Heart right ventricle (tissue), 16 donors: ENCODE measurements around the gene IFT43. TPM values are rescaled to one million over a fixed set of nuclear protein-coding genes. Genes with fewer than 3 reads are reported as not detected.
A peak's percentile ranks its signal among the peaks of the same experiment; 100 is the strongest.

Source experiments
- ATAC-seq, 8 donors: fragments of 200-7000 bp; cut with Tn5 transposase; one replicate each; pipeline ENCODE4 v1.9.1; 2020; ENCODE audit warnings: mild to moderate bottlenecking in 8 of 8, moderate library complexity in 8 of 8, moderate number of reproducible peaks in 1 of 8
- DNase-seq, 2 donors: peaks; one replicate each; pipeline ENCODE4 v3.0.0-alpha.2; 2020
- H3K27ac ChIP-seq, 10 donors: fragments of 200-600 bp; sonication (generic) in 2 of 10; one replicate each; pipeline versions ENCODE4 v1.5.0 to v1.8.0; 2020 to 2022; ENCODE audit warnings: mild to moderate bottlenecking in 3 of 10
- H3K27me3 ChIP-seq, 7 donors: fragments of 200-600 bp; one replicate each; pipeline ENCODE4 v1.8.0; 2021 to 2022; ENCODE audit warnings: mild to moderate bottlenecking in 2 of 7
- H3K36me3 ChIP-seq, 9 donors: fragments of 200-600 bp; sonication (generic) in 1 of 9; one replicate each; pipeline versions ENCODE4 v1.5.0 to v1.8.0; 2020 to 2022; ENCODE audit warnings: mild to moderate bottlenecking in 2 of 9
- H3K4me1 ChIP-seq, 9 donors: fragments of 200-600 bp; sonication (generic) in 1 of 9; one replicate each; pipeline versions ENCODE4 v1.5.0 to v1.8.0; 2020 to 2022; ENCODE audit warnings: mild to moderate bottlenecking in 4 of 9
- H3K4me3 ChIP-seq, 10 donors: fragments of 200-600 bp; sonication (generic) in 2 of 10; one replicate each; pipeline versions ENCODE4 v1.5.0 to v1.8.0; 2020 to 2022; ENCODE audit warnings: mild to moderate bottlenecking in 7 of 10, moderate library complexity in 2 of 10
- H3K9me3 ChIP-seq, 11 donors: fragments of 200-600 bp in 10 of 11; sonication (generic) in 2 of 11; one replicate each; pipeline versions ENCODE4 v1.5.0 to v1.8.0; 2013 to 2022; ENCODE audit warnings: mild to moderate bottlenecking in 2 of 11, control low read depth in 1 of 11, moderate library complexity in 1 of 11
- WGBS, 2 donors: extraction: QIAGEN DNeasy Blood & Tissue Kit; methylation state at CpG; one replicate each; pipeline ENCODE4 v1.1.7; 2013; ENCODE audit warnings: inconsistent platforms in 1 of 2; 5-methylcytosine and 5-hydroxymethylcytosine counted together
- intact Hi-C, 10 donors: fragments of 100-400 bp; cut with DNase I; formaldehyde crosslinking; loops; one replicate each; pipeline versions ENCODE4 v1.11.1 to v1.14.2; 2022
- polyA plus RNA-seq, 2 donors: library from polyadenylated mRNA; stranded (reverse); fragments of 200-250 nt; gene quantifications; one replicate each; pipeline ENCODE4 v1.2.3, GENCODE V29; 2013
- total RNA-seq, 10 donors: library from RNA; stranded (reverse); fragmentation: NEBNext Ultra II Directional in 3 of 10; extraction: Animal tissue kit (Norgen Biotek cat#: 25700) in 3 of 10; gene quantifications; one replicate each; pipeline versions ENCODE4 v1.2.1 to v1.2.4, GENCODE V29; 2021 to 2023
- TF ChIP-seq, protein P1 (sequence below), 9 donors: fragments of 200-600 bp; sonication (generic) in 2 of 9; IDR thresholded peaks; one replicate each; pipeline versions ENCODE4 v1.5.0 to v1.8.0; 2021 to 2022; ENCODE audit warnings: antibody characterized with exemption in 9 of 9, mild to moderate bottlenecking in 5 of 9, moderate library complexity in 1 of 9
- donor health status: Arrhythmogenic right ventricular cardiomyopathy.
- donor health status: ischemic (EF 13 %, LVEDD 7.1; RV severe dilation, severe dysfunction).
- donor health status: healthy with polysubstance abuse.
- donor health status: DM: no; HTN: yes; CAD: no.
- donor health status: DM: no; HTN: no; CAD: no.
- donor health status: ischemic (EF 25% LVEDD 6.9; RV normal size, moderate dysfunction).
- donor health status: ischemic (EF 25% LVEDD 5.7; RV mildly dilated, moderate dysfunction).
- donor health status: healthy.
- donor health status: DM: yes; HTN: yes; CAD: no.
- donor health status: Ischemic cardiomyopathy.
- donor health status: ischemic (EF 35%, LVEDD 5.7; RV mildly dilated, moderate dysfunction).
- donor health status: nonischemic (EF 11% LVEDD 7.7; RV severe dilation, severe dysfunction).
- donor health status: DM: yes; HTN: yes; CAD: no.
- donor health status: PGD.
- donor health status: ischemic (EF 29% LVEDD 5.4; RV normal size, mild dysfunction).
- donor health status: nonischemic (EF 23%, LVEDD 6.1; RV moderate dilation, normal function).

IFT43 gene
- total and polyA plus RNA-seq, 12 donors = 19.7 to 57.1 (median 31.8) TPM

- Histone ChIP-seq H3K9me3 (peaks cover 0 to 26% (median 14%) of the 10 kb centered on the region in 11 donors), H3K36me3 (peaks cover 0 to 74% (median 11%) of the 10 kb centered on the region in 9 donors), H3K4me1 (peaks cover 0 to 25% (median 17%) of the 10 kb centered on the region in 9 donors), H3K27ac (no peak overlapping the region), H3K27me3 (no peaks in the 10 kb centered on the region), H3K4me3 (no peak overlapping the region)
- ATAC-seq (no peak), DNase-seq (no peak)
- TF ChIP-seq, protein P1, sequence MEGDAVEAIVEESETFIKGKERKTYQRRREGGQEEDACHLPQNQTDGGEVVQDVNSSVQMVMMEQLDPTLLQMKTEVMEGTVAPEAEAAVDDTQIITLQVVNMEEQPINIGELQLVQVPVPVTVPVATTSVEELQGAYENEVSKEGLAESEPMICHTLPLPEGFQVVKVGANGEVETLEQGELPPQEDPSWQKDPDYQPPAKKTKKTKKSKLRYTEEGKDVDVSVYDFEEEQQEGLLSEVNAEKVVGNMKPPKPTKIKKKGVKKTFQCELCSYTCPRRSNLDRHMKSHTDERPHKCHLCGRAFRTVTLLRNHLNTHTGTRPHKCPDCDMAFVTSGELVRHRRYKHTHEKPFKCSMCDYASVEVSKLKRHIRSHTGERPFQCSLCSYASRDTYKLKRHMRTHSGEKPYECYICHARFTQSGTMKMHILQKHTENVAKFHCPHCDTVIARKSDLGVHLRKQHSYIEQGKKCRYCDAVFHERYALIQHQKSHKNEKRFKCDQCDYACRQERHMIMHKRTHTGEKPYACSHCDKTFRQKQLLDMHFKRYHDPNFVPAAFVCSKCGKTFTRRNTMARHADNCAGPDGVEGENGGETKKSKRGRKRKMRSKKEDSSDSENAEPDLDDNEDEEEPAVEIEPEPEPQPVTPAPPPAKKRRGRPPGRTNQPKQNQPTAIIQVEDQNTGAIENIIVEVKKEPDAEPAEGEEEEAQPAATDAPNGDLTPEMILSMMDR (IDR thresholded peaks at IDR 0.05) = no peak
- intact Hi-C loops = no loop called here
- WGBS, 2 donors = 41 to 81% methylated on average over 1 of the region's 1 CpG
Observed at GRCh38 chr14:76015668-76016067, 30.1 kb downstream of the IFT43 start.

DNA sequence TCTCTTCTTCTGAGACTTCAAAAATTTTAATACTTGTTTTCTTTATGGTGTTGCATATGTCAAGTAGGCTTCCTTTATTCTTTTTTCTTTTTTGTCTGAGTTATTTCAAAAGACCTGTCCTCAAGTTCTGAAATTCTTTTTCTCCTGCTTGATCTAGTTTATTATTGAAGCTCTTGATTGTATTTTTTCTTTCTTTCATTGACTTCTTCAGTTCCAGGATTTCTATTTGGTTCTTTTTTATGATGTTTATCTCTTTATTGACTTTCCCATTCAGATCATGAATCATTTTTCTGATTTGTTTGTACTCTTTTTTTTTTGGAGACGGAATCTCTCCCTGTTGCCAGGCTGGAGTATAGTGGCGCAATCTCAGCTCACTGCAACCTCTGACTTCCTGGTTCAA, 34.1 kb downstream of the IFT43 start:
- H3K4me3 ChIP-seq = no peak overlapping the region
- 95 to 100% methylated on average over 2 of the region's 2 CpGs for WGBS, 2 donors
- H3K27ac ChIP-seq = no peak overlapping the region
- intact Hi-C loops = no loop called here
- H3K9me3 ChIP-seq = peaks cover 0 to 26% (median 14%) of the 10 kb centered on the region in 11 donors
- H3K36me3 ChIP-seq = peaks cover 0 to 64% (median 7%) of the 10 kb centered on the region in 9 donors
- H3K27me3 ChIP-seq = no peaks in the 10 kb centered on the region
- ATAC-seq = no peak
- H3K4me1 ChIP-seq = peaks cover 0 to 13% (median 2%) of the 10 kb centered on the region in 9 donors
- DNase-seq = no peak
- TF ChIP-seq, protein P1 (IDR thresholded peaks at IDR 0.05) = no peak

- 94 to 100% methylated on average over 2 of the region's 2 CpGs for WGBS, 2 donors
- no peaks in the 10 kb centered on the region for H3K27me3 ChIP-seq
- TF ChIP-seq, protein P1 (IDR thresholded peaks at IDR 0.05) = no peak
- ATAC-seq (peak in 1 of 8 donors; percentile 29), DNase-seq (no peak)
- no peak overlapping the region for H3K4me3 ChIP-seq
- intact Hi-C loops = no loop called here
- peaks cover 0 to 22% (median 14%) of the 10 kb centered on the region in 11 donors for H3K9me3 ChIP-seq
- no peak overlapping the region for H3K27ac ChIP-seq
- peaks cover 0 to 13% (median 2%) of the 10 kb centered on the region in 9 donors for H3K4me1 ChIP-seq
- peaks cover 0 to 63% (median 7%) of the 10 kb centered on the region in 9 donors for H3K36me3 ChIP-seq
Observed at GRCh38 chr14:76022991-76023390, 37.4 kb downstream of the IFT43 start.

- Histone ChIP-seq H3K27me3 (no peaks in the 10 kb centered on the region), H3K4me3 (no peak overlapping the region), H3K27ac (no peak overlapping the region), H3K9me3 (peaks cover 0 to 20% (median 12%) of the 10 kb centered on the region in 11 donors), H3K36me3 (peaks cover 0 to 55% (median 10%) of the 10 kb centered on the region in 9 donors), H3K4me1 (peaks cover 0 to 13% (median 2%) of the 10 kb centered on the region in 9 donors)
- TF ChIP-seq, protein P1 (IDR thresholded peaks at IDR 0.05) = no peak
- ATAC-seq (no peak), DNase-seq (no peak)
- 79 to 90% methylated on average over 1 of the region's 1 CpG for WGBS, 2 donors
- intact Hi-C loops = no loop called here
Observed at GRCh38 chr14:76023757-76024156, 38.2 kb downstream of the IFT43 start.
